Mesodermal cell (in vitro differentiated cells): Measurements from ENCODE around the gene KIAA1191.
"Not testable (repeated sequence)": the region's sequence is repeated elsewhere in the genome, so short reads cannot be mapped to it uniquely, and the experiment has no call there.

ENCODE experiments used
- H3K27ac ChIP-seq: 2 replicates; pipeline ENCODE4 v1.7.0; 2013; ENCODE audit warnings: mild to moderate bottlenecking, low read depth, low read length, moderate library complexity; ENCODE audit not compliant: severe bottlenecking
- H3K36me3 ChIP-seq: 2 replicates; pipeline ENCODE4 v1.7.1; 2013; ENCODE audit warnings: mild to moderate bottlenecking, low read length, moderate library complexity; ENCODE audit not compliant: control insufficient read depth, insufficient read depth
- H3K4me1 ChIP-seq: one replicate; pipeline ENCODE4 v1.7.1; 2013; ENCODE audit warnings: mild to moderate bottlenecking, low read length; ENCODE audit not compliant: insufficient read depth, control insufficient read depth, poor library complexity, severe bottlenecking
- H3K4me3 ChIP-seq: 2 replicates; pipeline ENCODE4 v1.7.0; 2013; ENCODE audit warnings: low read length, control low read depth, mild to moderate bottlenecking; ENCODE audit not compliant: insufficient read depth, poor library complexity, severe bottlenecking; ENCODE audit errors: extremely low read depth
- H3K9me3 ChIP-seq: 2 replicates; pipeline ENCODE4 v1.7.1; 2013; ENCODE audit warnings: mild to moderate bottlenecking, low read length, moderate library complexity; ENCODE audit not compliant: control insufficient read depth
- WGBS, 2 experiments: methylation state at CpG; one replicate each; pipeline ENCODE4 v1.1.5; 2013; ENCODE audit warnings: missing lambda C conversion rate in 2 of 2; ENCODE audit not compliant: insufficient coverage in 2 of 2; 5-methylcytosine and 5-hydroxymethylcytosine counted together

KIAA1191 gene

GRCh38 chr5:176341325-176342157, 20.0 kb downstream of the KIAA1191 start:
- H3K4me1 ChIP-seq, result no peaks in the 10 kb centered on the region
- no peak overlapping the region for H3K4me3 ChIP-seq
- H3K27ac ChIP-seq, result no peak overlapping the region
- 87 to 94% methylated on average over 2 of the region's 2 CpGs for WGBS, 2 experiments
- peaks cover 56% of the 10 kb centered on the region for H3K36me3 ChIP-seq
- H3K9me3 ChIP-seq, result no peaks in the 10 kb centered on the region

GRCh38 chr5:176339304-176339703, 22.3 kb downstream of the KIAA1191 start:
- Histone ChIP-seq H3K4me1 (no peaks in the 10 kb centered on the region), H3K36me3 (peaks cover 36% of the 10 kb centered on the region), H3K9me3 (no peaks in the 10 kb centered on the region), H3K27ac (no peak overlapping the region), H3K4me3 (no peak overlapping the region)
- 63% methylated on average over 2 of the region's 5 CpGs; no CpG with 5 or more reads in 1 of the 2 experiments for WGBS, 2 experiments

- Histone ChIP-seq H3K9me3 (no peaks in the 10 kb centered on the region), H3K4me3 (no peak overlapping the region), H3K36me3 (peaks cover 28% of the 10 kb centered on the region), H3K27ac (no peak overlapping the region), H3K4me1 (no peaks in the 10 kb centered on the region)
- WGBS, 2 experiments, result 80 to 100% methylated on average over 1 of the region's 1 CpG
These were observed 23.7 kb downstream of the KIAA1191 start for GRCh38 chr5:176337913-176338312.

GRCh38 chr5:176334031-176334770, 27.4 kb downstream of the KIAA1191 start:
- H3K9me3 ChIP-seq, result no peaks in the 10 kb centered on the region
- peaks cover 17% of the 10 kb centered on the region for H3K36me3 ChIP-seq
- H3K27ac ChIP-seq, result no peak overlapping the region
- H3K4me3 ChIP-seq, result no peak overlapping the region
- H3K4me1 ChIP-seq, result no peaks in the 10 kb centered on the region

GRCh38 chr5:176320577-176320976, 41.0 kb downstream of the KIAA1191 start:
- Histone ChIP-seq H3K4me1 (no peaks in the 10 kb centered on the region), H3K27ac (no peak overlapping the region), H3K9me3 (no peaks in the 10 kb centered on the region), H3K4me3 (no peak overlapping the region), H3K36me3 (peaks cover 41% of the 10 kb centered on the region)
- no CpG with 5 or more reads among the region's 3 CpGs for WGBS, 2 experiments

GRCh38 chr5:176319827-176320554, 41.6 kb downstream of the KIAA1191 start:
- Histone ChIP-seq H3K27ac (no peak overlapping the region), H3K36me3 (peaks cover 44% of the 10 kb centered on the region), H3K4me1 (no peaks in the 10 kb centered on the region), H3K9me3 (no peaks in the 10 kb centered on the region), H3K4me3 (no peak overlapping the region)
- WGBS, 2 experiments, result 89 to 90% methylated on average over 5 to 7 of the region's 9 CpGs

GRCh38 chr5:176317534-176318374, 43.8 kb downstream of the KIAA1191 start:
- Histone ChIP-seq H3K36me3 (peaks cover 42% of the 10 kb centered on the region), H3K9me3 (no peaks in the 10 kb centered on the region)
- 90 to 92% methylated on average over 3 of the region's 7 CpGs for WGBS, 2 experiments

GRCh38 chr5:176305356-176305755, 56.2 kb downstream of the KIAA1191 start:
- H3K4me3 ChIP-seq, H3K27ac ChIP-seq, H3K4me1 ChIP-seq, H3K9me3 ChIP-seq: not testable (repeated sequence)
- H3K36me3 ChIP-seq, result peaks cover 28% of the 10 kb centered on the region
- WGBS, 2 experiments, result 100% methylated on average over 2 of the region's 31 CpGs; no CpG with 5 or more reads in 1 of the 2 experiments

More at GRCh38 chr5:176317534-176318374, 43.8 kb downstream of the KIAA1191 start:
- Histone ChIP-seq H3K27ac (no peak overlapping the region), H3K4me1 (no peaks in the 10 kb centered on the region), H3K4me3 (no peak overlapping the region)
